H1 (cell line): ENCODE data around the gene TMEM258. TPM values are rescaled to one million over a fixed set of nuclear protein-coding genes. Genes with fewer than 3 reads are reported as not detected.

Experiments used
- CBX8 ChIP-seq: fragments of 300-800, 300-1000 bp; sonication (generic); IDR thresholded peaks from 2 replicates; pipeline ENCODE4 v1.7.1; 2016; ENCODE audit warnings: low read depth, low read length, borderline replicate concordance
- GTF2F1 ChIP-seq: IDR thresholded peaks from 2 replicates; pipeline ENCODE4 v1.6.1; 2012; ENCODE audit warnings: low read depth, low read length, improper control_type of control experiment, borderline replicate concordance
- polyA plus RNA-seq, 7 experiments: library from polyadenylated mRNA; depleted of rRNA in 3 of 7; stranded (reverse) in 5 of 7; unstranded in 2 of 7; fragments of >200 nt in 5 of 7; fragments of 200-250 nt in 2 of 7; gene quantifications; 1 replicate in 5 of 7; 2 replicates in 1 of 7; 4 replicates in 1 of 7; pipeline versions ENCODE4 v1.2.1 to v1.2.3, GENCODE V29; 2011 to 2013; ENCODE audit warnings: missing spikeins in 2 of 7, mixed read lengths in 2 of 7
- total RNA-seq: library from RNA; stranded (reverse); fragmentation: NEBNext Ultra II Directional; extraction: Animal tissue kit (Norgen Biotek cat#: 25700); gene quantifications from 2 replicates; pipeline ENCODE4 v1.2.1, GENCODE V29; 2021

Gene TMEM258
- total and polyA plus RNA-seq, 2 of the 8 experiments (the other 6 are each of a cell fraction or from before 2014, with no cell fraction given): 186 to 759 TPM

- TF ChIP-seq GTF2F1: no peak
- no peak for TF ChIP-seq CBX8
Measured at GRCh38 chr11:61747967-61748285, 44.5 kb downstream of the TMEM258 start (continued).
